Cardiac fibroblast (primary cell): ENCODE results near the gene FGF22.
A peak's percentile ranks its signal among the peaks of the same experiment; 100 is the strongest.
"Not testable (repeated sequence)": the region's sequence is repeated elsewhere in the genome, so short reads cannot be mapped to it uniquely, and the experiment has no call there.

Experiments used
- DNase-seq, 2 donors: peaks; one replicate each; pipeline versions ENCODE4 v3.0.0 to v3.0.0-alpha.2; 2010; ENCODE audit warnings: low read depth in 2 of 2
- H3K4me3 ChIP-seq, 2 donors: replicated peaks in 1 of 2; 1 replicate in 1 of 2; 2 replicates in 1 of 2; pipeline ENCODE4 v1.5.1; 2011; ENCODE audit warnings: low read depth in 2 of 2, low read length in 2 of 2, mild to moderate bottlenecking in 2 of 2, moderate library complexity in 1 of 2
- TF ChIP-seq, protein P1 (sequence below): IDR thresholded peaks from one replicate; pipeline ENCODE4 v1.5.1; 2011; ENCODE audit warnings: low read depth, mild to moderate bottlenecking, low read length, inconsistent platforms

The FGF22 gene

DNA sequence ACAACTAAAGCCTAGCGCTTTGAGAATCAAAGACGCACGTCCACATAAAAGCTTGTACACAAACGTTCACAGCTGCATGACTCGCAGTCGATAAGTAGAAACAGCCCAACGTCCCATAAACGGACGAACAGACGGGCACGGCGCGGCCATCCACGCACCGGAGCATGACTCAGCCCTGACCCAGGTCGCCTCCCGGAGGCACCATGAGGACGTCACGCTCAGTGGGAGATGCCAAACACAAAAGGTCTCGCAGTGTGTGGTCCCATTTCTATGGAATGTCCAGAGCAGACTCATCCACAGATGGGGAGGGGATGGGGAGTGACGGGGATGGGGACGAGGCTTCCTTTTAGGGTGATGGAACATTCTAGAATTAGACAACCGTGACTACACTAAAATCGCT lies 15.7 kb upstream of the FGF22 start:
- no peak overlapping the region for H3K4me3 ChIP-seq
- DNase-seq, result peak; percentile 69 to 88
- TF ChIP-seq, protein P1, sequence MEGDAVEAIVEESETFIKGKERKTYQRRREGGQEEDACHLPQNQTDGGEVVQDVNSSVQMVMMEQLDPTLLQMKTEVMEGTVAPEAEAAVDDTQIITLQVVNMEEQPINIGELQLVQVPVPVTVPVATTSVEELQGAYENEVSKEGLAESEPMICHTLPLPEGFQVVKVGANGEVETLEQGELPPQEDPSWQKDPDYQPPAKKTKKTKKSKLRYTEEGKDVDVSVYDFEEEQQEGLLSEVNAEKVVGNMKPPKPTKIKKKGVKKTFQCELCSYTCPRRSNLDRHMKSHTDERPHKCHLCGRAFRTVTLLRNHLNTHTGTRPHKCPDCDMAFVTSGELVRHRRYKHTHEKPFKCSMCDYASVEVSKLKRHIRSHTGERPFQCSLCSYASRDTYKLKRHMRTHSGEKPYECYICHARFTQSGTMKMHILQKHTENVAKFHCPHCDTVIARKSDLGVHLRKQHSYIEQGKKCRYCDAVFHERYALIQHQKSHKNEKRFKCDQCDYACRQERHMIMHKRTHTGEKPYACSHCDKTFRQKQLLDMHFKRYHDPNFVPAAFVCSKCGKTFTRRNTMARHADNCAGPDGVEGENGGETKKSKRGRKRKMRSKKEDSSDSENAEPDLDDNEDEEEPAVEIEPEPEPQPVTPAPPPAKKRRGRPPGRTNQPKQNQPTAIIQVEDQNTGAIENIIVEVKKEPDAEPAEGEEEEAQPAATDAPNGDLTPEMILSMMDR, result no peak

DNA sequence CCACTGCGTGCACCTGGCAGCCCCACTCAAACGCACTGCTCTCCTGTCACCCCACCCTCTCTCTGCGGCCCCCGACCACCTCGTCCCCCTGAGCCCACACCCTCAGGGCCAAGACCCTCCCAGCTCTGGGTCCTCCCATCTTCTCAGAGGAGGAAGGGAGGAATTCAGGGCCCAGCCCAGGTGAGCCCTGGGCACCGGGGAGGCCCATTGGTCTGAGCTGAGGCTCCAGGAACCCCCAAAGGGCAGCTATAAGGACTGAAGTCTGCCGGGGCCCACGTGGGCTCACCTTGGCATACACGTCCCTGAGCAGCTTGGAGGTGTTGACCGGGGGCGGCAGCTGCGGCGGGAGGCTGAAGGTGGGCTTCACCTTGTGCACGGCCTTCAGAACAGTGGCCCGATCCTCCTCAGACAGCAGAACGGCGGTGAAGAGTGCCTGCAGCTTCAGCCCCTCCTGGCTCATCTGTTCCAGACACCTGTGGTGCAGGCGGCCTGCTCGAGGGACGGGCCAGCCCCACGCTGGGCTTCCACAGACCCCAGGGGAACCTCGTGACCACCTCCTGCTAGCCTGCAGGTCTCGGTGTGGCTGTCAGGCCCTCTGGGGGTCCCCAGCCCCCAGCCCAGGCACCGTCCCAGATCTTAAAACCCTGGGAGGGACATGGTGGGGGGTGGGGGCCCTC lies 15.1 kb upstream of the FGF22 start:
- H3K4me3 ChIP-seq, result no peak overlapping the region
- TF ChIP-seq, protein P1, result no peak
- DNase-seq, result no peak

DNA sequence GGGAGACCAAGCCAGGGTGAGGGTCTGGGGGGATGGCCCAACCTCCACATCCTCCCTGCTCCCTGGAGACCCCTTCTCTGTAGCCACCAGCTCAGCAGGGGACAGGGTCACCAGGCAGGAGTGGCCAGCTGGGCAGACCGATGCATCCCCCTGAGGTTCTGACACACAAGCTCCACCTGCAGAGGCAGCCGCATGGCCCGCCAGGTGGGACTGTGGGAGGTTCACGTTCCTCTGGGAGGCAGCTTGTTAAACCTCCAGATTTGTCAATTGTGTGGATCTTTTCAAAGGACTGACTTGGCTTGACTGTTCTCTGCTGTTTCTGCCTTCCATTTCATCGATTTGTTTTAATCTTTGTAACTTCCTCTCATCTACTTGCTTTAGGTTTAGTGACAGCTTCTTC lies 14.4 kb upstream of the FGF22 start:
- DNase-seq, result no peak
- TF ChIP-seq, protein P1, result no peak
- H3K4me3 ChIP-seq, result no peak overlapping the region

DNA sequence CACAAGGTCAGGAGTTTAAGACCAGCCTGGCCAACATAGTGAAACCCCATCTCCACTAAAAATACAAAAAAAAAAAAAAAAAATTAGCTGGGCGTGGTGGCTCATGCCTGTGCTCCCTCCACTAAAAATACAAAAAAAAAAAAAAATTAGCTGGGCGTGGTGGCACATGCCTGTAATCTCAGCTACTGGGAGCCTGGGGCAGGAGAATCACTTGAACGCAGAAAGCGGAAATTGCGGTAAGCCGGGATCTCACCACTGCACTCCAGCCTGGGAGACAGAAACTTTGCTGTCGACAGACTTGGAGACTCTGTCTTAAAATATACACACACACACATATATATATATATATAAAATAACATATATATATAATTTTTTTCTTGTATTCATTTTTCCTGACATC lies 13.1 kb upstream of the FGF22 start:
- H3K4me3 ChIP-seq, DNase-seq: not testable (repeated sequence)

DNA sequence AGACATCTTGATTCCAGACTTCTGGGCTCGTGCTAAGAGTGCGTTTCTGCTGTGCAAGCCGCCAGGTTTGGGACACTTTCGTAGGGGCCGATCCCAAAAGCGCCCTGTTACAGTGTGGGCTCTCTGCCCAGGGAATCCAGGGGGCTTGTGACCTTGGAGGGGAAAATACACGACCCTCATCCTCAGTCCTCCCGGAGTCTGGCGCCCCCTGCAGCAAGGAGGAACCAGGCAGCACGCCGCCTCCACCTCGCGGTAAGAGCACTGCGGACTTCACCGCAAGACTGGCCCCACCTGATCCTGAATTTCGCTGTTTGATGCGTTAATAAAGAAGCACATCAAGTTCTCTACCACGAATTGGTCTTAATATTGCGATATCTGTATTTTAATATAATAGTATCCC lies 11.5 kb upstream of the FGF22 start:
- no peak for DNase-seq
- no peak overlapping the region for H3K4me3 ChIP-seq
- TF ChIP-seq, protein P1, result peak; percentile 42

DNA sequence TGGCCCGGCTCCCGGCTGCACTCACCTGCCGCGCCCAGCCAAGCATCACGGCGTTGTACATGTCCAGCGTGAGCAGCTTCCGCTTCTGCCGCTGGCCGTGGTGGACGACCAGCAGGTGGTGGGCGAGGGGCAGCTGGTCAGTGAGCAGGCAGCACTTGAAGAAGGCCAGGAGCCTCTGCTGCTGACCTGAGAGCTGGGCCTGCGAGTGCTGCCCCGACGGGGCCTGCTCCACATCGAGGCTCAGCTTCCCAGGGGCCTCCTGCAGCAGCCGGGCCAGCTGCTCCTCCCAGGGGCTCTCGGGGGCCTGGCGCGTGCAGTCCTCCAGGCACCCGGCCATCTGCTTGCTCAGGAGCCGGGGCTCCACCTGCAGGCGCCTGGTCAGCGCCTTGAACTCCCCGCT lies 10.2 kb upstream of the FGF22 start:
- not testable (repeated sequence) for H3K4me3 ChIP-seq, DNase-seq

DNA sequence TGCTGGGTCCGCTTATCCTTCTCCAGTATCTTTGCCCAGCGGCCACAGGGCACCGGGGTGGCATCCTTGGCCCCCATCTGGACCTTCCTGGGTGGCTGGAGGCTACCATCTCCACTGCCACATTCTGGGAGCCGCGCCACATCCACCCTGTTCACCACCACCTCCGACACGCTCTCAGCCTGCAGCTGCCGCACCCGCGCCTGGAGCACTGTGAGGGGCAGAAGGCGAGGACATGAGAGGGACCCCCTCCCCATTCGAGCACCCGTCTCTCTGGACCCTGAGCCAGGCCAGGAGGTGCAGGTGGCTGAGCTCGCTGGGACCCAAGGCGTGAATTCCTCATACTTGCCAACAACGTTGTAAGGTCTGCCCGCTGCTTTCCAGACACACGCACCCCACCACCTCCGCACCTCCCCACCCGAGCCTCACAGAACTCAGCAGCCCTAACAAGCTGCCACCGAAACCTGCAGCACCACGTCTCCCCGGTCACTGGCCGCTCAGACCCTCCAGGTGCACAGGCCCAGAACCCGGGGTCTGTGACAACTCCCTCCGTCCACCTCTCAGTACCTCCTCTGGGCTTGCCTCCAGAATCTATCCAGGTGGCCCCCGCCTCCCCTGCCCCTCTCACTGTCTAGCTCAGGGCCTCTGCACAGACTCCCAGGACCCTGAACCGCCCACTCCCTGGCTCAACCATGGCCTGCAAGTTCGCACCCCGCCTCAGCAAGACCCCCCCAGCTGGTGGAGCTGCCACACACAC lies 9.5 kb upstream of the FGF22 start:
- H3K4me3 ChIP-seq, result no peak overlapping the region
- TF ChIP-seq, protein P1, result no peak
- no peak for DNase-seq

DNA sequence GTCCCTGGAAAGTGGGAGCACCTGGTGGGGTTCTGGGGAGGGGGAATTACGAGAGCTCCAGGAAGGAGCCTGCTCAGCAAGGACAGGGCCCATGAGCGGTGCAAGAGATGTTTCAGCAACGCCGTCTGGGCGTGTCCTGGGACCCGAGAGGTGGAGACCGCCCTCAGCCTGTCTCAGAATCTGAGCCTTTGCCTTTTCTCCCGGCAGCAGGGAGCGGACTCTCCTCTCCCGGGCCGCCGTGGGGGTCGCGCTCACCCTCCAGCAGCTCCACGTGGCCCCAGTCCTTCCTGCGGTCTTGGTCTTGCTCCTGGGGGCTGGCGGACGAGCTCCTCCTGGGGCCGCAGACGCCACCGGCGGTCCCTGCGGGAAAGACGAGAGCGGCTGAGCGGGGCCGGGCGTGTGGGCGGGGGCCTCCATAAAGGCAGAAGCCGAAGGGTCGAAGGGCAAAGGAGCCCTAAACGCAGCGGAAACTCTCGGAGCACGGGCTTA lies 7.1 kb upstream of the FGF22 start:
- TF ChIP-seq, protein P1, result no peak
- peak; percentile 65 to 67 for DNase-seq
- peak overlapping the region; percentile 73 to 84 for H3K4me3 ChIP-seq
